ENCODE data around the gene DMD.

DNA sequence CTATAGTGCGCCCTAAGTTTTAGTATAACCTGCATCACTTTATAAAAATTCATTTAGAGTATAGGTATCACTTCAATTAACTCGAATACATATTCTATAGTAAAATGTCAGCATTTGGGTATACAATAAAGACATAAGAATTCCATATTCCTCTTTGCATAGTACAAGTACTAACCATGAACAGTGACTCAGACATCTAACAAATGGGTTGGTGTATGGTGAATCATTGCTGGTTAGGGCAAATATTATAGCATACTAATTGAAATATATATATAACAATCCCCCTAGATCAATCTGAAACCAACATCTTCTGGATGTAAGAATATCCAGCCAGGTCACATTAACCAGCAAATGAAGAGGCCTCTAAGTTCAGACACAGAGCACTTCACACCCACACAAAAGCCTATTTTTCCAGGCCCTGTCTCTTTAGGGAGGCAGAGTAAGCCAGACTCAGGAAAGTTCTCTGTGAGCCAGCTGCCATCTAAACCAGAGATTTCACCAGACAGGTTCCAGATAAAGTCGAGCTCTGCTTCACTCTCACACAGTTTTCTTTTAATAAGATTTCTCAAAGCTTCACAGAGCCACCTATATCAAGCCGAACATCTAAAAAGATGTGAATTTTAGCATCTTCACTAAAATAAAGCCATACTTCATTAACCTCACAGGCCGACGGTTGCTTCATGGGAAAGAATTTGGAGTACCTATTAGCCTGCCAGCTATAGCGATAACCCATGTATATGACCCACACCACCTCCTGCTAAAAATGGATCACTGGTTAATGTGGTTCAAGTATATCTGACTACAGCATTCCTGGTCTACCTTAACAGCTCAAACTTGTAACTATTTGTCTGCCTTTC lies 1939.5 kb downstream of the DMD start:
- TF ChIP-seq, protein P1, sequence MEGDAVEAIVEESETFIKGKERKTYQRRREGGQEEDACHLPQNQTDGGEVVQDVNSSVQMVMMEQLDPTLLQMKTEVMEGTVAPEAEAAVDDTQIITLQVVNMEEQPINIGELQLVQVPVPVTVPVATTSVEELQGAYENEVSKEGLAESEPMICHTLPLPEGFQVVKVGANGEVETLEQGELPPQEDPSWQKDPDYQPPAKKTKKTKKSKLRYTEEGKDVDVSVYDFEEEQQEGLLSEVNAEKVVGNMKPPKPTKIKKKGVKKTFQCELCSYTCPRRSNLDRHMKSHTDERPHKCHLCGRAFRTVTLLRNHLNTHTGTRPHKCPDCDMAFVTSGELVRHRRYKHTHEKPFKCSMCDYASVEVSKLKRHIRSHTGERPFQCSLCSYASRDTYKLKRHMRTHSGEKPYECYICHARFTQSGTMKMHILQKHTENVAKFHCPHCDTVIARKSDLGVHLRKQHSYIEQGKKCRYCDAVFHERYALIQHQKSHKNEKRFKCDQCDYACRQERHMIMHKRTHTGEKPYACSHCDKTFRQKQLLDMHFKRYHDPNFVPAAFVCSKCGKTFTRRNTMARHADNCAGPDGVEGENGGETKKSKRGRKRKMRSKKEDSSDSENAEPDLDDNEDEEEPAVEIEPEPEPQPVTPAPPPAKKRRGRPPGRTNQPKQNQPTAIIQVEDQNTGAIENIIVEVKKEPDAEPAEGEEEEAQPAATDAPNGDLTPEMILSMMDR (IDR thresholded peaks at IDR 0.05) = no peak
- no peak for TF ChIP-seq POLR2A (IDR thresholded peaks at IDR 0.05)

Measured in ovary (tissue), 3 donors.